ENCODE measurements around the gene HDAC9. TPM values are rescaled to one million over a fixed set of nuclear protein-coding genes. Genes with fewer than 3 reads are reported as not detected.

HDAC9 gene
- total and polyA plus RNA-seq, 4 donors: 2.2 to 41.0 (median 4.1) TPM

DNA sequence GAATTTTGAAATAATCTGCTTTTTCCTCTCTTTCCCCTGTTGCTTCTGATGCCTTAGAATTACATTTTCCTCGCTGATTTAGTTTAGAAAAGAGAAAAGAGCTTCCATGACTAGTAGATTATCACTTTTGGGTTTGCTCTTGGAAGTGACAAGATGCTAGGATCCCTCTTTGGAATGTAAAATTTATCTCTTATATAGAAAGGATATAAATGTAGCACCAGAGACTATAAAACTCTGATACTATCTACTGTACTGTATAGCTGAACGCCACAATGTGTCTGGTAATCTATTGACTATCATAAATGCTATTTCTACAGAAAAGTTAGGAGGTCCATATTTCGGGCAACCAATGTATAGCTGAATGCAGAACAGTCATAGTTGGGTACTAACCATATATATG is 1.1 kb upstream of the HDAC9 start:
- H3K27me3 ChIP-seq (ENCODE audit: control insufficient read depth in 3 of 3, insufficient read depth in 3 of 3, low read length in 2 of 3): no peaks in the 10 kb centered on the region
- WGBS, 2 donors: 94 to 96% methylated on average over 3 of the region's 3 CpGs
- no peaks in the 10 kb centered on the region for H3K36me3 ChIP-seq (ENCODE audit: control insufficient read depth in 4 of 4, insufficient read depth in 4 of 4, low read length in 4 of 4)
- no peak for DNase-seq
- peak overlapping the region in 1 of 2 donors; percentile 89 for H3K27ac ChIP-seq (ENCODE audit: low read depth in 1 of 2, low read length in 1 of 2)
- peaks cover 0 to 10% (median 2%) of the 10 kb centered on the region in 5 donors for H3K4me1 ChIP-seq (ENCODE audit: control insufficient read depth in 5 of 5, insufficient read depth in 5 of 5, low read length in 5 of 5)
- no peak for ATAC-seq (ENCODE audit: insufficient read depth, low FRiP score)
- no peak overlapping the region for H3K9ac ChIP-seq (ENCODE audit: insufficient read depth in 1 of 2, low read length in 2 of 2)
- no peak overlapping the region for H3K4me3 ChIP-seq
- TF ChIP-seq CTCF (IDR thresholded peaks at IDR 0.05; ENCODE audit: control extremely low read depth, extremely low read depth): no peak
- no peaks in the 10 kb centered on the region for H3K9me3 ChIP-seq (ENCODE audit: control insufficient read depth in 4 of 4, insufficient read depth in 3 of 4, low read length in 3 of 4)

GRCh38 chr7:18494821-18495408 is 634 bp upstream of the HDAC9 start:
- ATAC-seq (ENCODE audit: insufficient read depth, low FRiP score) (no peak), DNase-seq (peak in 1 of 3 donors; percentile 18)
- no peaks in the 10 kb centered on the region for H3K27me3 ChIP-seq (ENCODE audit: control insufficient read depth in 3 of 3, insufficient read depth in 3 of 3, low read length in 2 of 3)
- H3K4me3 ChIP-seq: no peak overlapping the region
- H3K4me1 ChIP-seq (ENCODE audit: control insufficient read depth in 5 of 5, insufficient read depth in 5 of 5, low read length in 5 of 5): peaks cover 0 to 10% (median 2%) of the 10 kb centered on the region in 5 donors
- no peak for TF ChIP-seq CTCF (IDR thresholded peaks at IDR 0.05; ENCODE audit: control extremely low read depth, extremely low read depth)
- 69 to 75% methylated on average over 3 of the region's 3 CpGs for WGBS, 2 donors
- no peak overlapping the region for H3K9ac ChIP-seq (ENCODE audit: insufficient read depth in 1 of 2, low read length in 2 of 2)
- H3K36me3 ChIP-seq (ENCODE audit: control insufficient read depth in 4 of 4, insufficient read depth in 4 of 4, low read length in 4 of 4): no peaks in the 10 kb centered on the region
- no peaks in the 10 kb centered on the region for H3K9me3 ChIP-seq (ENCODE audit: control insufficient read depth in 4 of 4, insufficient read depth in 3 of 4, low read length in 3 of 4)
- peak overlapping the region in 1 of 2 donors; percentile 89 for H3K27ac ChIP-seq (ENCODE audit: low read depth in 1 of 2, low read length in 1 of 2)

DNA sequence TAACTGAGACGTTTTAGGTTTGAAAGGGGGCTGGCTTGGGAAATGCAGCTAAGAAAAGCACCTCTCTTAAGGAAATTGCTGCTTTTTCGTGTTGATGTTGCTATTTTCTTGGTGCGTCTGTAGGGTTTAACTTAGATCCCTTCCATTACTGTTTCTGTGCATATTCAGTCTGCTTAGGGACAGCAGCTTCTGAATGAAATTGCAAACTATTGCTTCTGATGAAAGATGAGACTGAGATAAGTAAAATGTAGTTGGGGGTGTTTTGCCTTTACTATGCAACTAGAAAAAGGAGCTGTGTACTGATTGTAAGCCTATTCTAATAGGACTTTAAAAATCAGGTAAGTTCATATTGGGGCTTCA is 772 bp downstream of the HDAC9 start:
- H3K27ac ChIP-seq (ENCODE audit: low read depth in 1 of 2, low read length in 1 of 2): peak overlapping the region in 1 of 2 donors; percentile 89
- no peak overlapping the region for H3K4me3 ChIP-seq
- no peak for ATAC-seq (ENCODE audit: insufficient read depth, low FRiP score)
- no peaks in the 10 kb centered on the region for H3K36me3 ChIP-seq (ENCODE audit: control insufficient read depth in 4 of 4, insufficient read depth in 4 of 4, low read length in 4 of 4)
- H3K4me1 ChIP-seq (ENCODE audit: control insufficient read depth in 5 of 5, insufficient read depth in 5 of 5, low read length in 5 of 5): peaks cover 0 to 9% (median 2%) of the 10 kb centered on the region in 5 donors
- H3K27me3 ChIP-seq (ENCODE audit: control insufficient read depth in 3 of 3, insufficient read depth in 3 of 3, low read length in 2 of 3): no peaks in the 10 kb centered on the region
- TF ChIP-seq CTCF (IDR thresholded peaks at IDR 0.05; ENCODE audit: control extremely low read depth, extremely low read depth): no peak
- DNase-seq: peak in 2 of 3 donors; percentile 1 to 9
- H3K9ac ChIP-seq (ENCODE audit: insufficient read depth in 1 of 2, low read length in 2 of 2): no peak overlapping the region
- no peaks in the 10 kb centered on the region for H3K9me3 ChIP-seq (ENCODE audit: control insufficient read depth in 4 of 4, insufficient read depth in 3 of 4, low read length in 3 of 4)
- WGBS, 2 donors: 40% methylated on average over 3 of the region's 3 CpGs

DNA sequence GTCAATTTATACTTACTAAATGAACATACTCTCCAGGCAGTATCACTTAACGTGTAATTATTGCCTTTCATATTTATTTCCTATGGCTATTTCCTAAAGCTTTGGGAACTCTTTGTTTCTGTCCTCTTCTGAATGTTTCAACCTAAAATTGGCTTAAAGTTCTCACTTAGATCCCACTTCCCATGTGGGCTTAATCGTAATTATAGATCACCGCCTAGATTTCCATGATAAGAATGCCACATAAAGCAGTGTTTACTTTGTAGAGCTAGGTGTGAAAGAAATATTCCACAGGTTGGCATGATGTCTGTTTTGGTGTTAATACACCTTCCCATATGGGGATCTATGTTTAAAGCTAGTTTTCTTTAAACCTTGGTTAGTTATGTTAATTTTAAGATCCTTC is 1.5 kb downstream of the HDAC9 start:
- ATAC-seq (ENCODE audit: insufficient read depth, low FRiP score) (no peak), DNase-seq (no peak)
- H3K4me3 ChIP-seq: no peak overlapping the region
- 78 to 83% methylated on average over 3 of the region's 3 CpGs for WGBS, 2 donors
- H3K36me3 ChIP-seq (ENCODE audit: control insufficient read depth in 4 of 4, insufficient read depth in 4 of 4, low read length in 4 of 4): no peaks in the 10 kb centered on the region
- H3K9me3 ChIP-seq (ENCODE audit: control insufficient read depth in 4 of 4, insufficient read depth in 3 of 4, low read length in 3 of 4): no peaks in the 10 kb centered on the region
- H3K4me1 ChIP-seq (ENCODE audit: control insufficient read depth in 5 of 5, insufficient read depth in 5 of 5, low read length in 5 of 5): peaks cover 0 to 9% (median 2%) of the 10 kb centered on the region in 5 donors
- H3K27ac ChIP-seq (ENCODE audit: low read depth in 1 of 2, low read length in 1 of 2): peak overlapping the region in 1 of 2 donors; percentile 89
- no peak for TF ChIP-seq CTCF (IDR thresholded peaks at IDR 0.05; ENCODE audit: control extremely low read depth, extremely low read depth)
- no peak overlapping the region for H3K9ac ChIP-seq (ENCODE audit: insufficient read depth in 1 of 2, low read length in 2 of 2)
- H3K27me3 ChIP-seq (ENCODE audit: control insufficient read depth in 3 of 3, insufficient read depth in 3 of 3, low read length in 2 of 3): no peaks in the 10 kb centered on the region
